GM12875 (cell line): ENCODE data around the gene SYNPR.

Source experiments
- H3K4me3 ChIP-seq: one replicate; pipeline ENCODE4 v1.5.1; 2011; ENCODE audit warnings: low read depth, low read length, control low read depth
- TF ChIP-seq, protein P1 (sequence below): IDR thresholded peaks from 2 replicates; pipeline ENCODE4 v1.5.1; 2011; ENCODE audit warnings: low read depth, mild to moderate bottlenecking, control low read depth, inconsistent platforms, low read length, moderate library complexity, borderline replicate concordance; ENCODE audit not compliant: insufficient read depth

Gene SYNPR

GRCh38 chr3:63456901-63457300 lies 178.8 kb downstream of the SYNPR start:
- TF ChIP-seq, protein P1, sequence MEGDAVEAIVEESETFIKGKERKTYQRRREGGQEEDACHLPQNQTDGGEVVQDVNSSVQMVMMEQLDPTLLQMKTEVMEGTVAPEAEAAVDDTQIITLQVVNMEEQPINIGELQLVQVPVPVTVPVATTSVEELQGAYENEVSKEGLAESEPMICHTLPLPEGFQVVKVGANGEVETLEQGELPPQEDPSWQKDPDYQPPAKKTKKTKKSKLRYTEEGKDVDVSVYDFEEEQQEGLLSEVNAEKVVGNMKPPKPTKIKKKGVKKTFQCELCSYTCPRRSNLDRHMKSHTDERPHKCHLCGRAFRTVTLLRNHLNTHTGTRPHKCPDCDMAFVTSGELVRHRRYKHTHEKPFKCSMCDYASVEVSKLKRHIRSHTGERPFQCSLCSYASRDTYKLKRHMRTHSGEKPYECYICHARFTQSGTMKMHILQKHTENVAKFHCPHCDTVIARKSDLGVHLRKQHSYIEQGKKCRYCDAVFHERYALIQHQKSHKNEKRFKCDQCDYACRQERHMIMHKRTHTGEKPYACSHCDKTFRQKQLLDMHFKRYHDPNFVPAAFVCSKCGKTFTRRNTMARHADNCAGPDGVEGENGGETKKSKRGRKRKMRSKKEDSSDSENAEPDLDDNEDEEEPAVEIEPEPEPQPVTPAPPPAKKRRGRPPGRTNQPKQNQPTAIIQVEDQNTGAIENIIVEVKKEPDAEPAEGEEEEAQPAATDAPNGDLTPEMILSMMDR, result no peak
- H3K4me3 ChIP-seq, result no peak overlapping the region

DNA sequence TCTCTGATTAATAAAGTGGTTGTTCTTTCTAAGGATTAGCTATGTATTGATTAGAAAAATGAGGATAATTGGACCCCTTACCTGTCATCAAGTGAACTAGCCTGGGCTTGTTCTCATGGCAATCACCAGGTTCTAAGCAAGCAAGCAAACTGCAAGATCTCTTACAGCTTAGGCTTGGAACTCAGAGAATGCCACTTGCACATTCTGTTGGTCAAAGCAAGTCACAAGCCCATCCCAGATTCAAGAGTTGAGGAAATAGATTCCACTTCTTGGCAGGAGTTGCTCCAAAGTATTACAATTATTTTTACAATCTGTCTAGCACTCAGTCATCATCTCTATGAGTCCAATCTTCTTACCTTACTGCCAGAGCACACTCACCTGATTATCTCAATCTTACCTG lies 180.3 kb downstream of the SYNPR start:
- TF ChIP-seq, protein P1, result no peak
- H3K4me3 ChIP-seq, result no peak overlapping the region

DNA sequence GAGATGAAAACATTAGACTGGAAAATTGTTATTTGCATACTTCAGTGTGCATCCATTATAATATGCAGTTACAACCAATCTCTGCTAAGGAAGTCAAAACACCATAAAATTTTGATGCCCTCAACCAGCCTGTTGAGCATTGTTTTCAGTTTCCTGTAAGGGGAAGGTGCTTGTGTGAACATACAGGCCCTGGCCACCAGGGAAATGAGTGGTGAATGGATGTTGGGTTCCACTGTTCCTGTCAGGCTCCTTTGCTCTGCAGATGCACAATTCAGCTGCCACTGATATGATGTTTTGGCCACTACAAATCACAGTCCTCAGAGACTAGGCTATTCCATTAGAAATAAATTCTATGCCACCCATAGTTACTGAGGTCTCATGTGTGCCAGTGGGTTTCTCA lies 184.6 kb downstream of the SYNPR start:
- no peak overlapping the region for H3K4me3 ChIP-seq
- TF ChIP-seq, protein P1, result no peak

DNA sequence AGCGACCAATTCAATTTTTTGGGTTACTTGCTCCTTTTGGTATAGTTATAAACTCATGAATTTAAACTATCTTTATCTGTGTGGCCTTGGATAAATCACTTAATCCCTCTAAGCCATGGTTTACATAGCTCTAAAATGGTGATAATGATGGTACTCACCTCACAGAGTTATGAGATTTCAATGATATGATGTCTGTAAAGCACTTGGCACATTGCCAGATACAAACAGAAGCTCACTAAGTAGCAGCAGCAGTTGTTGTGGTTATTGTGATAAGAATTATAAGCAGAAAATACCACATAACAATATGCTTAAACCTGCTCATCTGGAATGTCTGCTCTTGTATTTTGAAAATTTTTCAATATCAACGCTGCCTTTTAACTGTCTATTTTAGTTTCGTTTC lies 189.3 kb downstream of the SYNPR start:
- no peak overlapping the region for H3K4me3 ChIP-seq

GRCh38 chr3:63470745-63471144 lies 192.6 kb downstream of the SYNPR start:
- TF ChIP-seq, protein P1, result no peak

More for the DNA sequence above, 189.3 kb downstream of the SYNPR start:
- TF ChIP-seq, protein P1, result no peak

GRCh38 chr3:63471781-63472180 lies 193.7 kb downstream of the SYNPR start:
- TF ChIP-seq, protein P1, result no peak
- no peak overlapping the region for H3K4me3 ChIP-seq

More at GRCh38 chr3:63470745-63471144, 192.6 kb downstream of the SYNPR start:
- no peak overlapping the region for H3K4me3 ChIP-seq

DNA sequence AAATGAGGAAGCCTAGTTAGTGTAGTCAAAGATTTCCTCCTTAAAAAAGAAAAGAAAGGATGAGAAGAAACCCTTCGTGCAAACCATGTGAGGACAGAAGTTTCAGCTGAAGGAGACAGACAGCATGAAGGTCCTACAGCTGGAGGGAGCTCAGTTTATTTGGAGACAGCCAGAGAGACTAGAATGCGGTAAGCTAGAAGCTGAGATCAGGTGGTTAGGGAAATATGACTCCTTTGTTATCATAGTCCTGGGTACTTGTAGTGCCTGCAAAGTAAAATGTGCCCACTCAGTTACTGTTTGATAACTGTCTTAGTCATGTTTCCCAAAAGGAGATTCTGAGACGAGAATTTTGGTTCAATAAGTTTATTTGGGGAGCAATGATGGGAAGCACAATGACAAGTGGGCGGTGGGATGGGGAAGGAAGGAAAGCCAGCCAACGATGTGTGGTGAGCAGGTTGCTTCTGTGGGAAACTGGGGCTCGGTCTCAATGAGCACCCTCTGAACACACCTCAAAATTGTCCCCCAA lies 195.6 kb downstream of the SYNPR start:
- TF ChIP-seq, protein P1, result no peak
- no peak overlapping the region for H3K4me3 ChIP-seq
